22Rv1 (cell line): ENCODE data around the gene FAM3A.

Experiments used
- ZFX ChIP-seq: fragments of 450-650 bp; IDR thresholded peaks from 2 replicates; pipeline ENCODE4 v1.6.1; 2017; ENCODE audit warnings: antibody characterized with exemption, borderline replicate concordance
- TF ChIP-seq, protein P1 (sequence below): fragments of 450-650 bp; IDR thresholded peaks from 2 replicates; pipeline ENCODE4 v1.5.1; 2017; ENCODE audit warnings: mild to moderate bottlenecking

GRCh38 chrX:154513716-154514115 lies 2.3 kb downstream of the FAM3A start:
- TF ChIP-seq, protein P1, sequence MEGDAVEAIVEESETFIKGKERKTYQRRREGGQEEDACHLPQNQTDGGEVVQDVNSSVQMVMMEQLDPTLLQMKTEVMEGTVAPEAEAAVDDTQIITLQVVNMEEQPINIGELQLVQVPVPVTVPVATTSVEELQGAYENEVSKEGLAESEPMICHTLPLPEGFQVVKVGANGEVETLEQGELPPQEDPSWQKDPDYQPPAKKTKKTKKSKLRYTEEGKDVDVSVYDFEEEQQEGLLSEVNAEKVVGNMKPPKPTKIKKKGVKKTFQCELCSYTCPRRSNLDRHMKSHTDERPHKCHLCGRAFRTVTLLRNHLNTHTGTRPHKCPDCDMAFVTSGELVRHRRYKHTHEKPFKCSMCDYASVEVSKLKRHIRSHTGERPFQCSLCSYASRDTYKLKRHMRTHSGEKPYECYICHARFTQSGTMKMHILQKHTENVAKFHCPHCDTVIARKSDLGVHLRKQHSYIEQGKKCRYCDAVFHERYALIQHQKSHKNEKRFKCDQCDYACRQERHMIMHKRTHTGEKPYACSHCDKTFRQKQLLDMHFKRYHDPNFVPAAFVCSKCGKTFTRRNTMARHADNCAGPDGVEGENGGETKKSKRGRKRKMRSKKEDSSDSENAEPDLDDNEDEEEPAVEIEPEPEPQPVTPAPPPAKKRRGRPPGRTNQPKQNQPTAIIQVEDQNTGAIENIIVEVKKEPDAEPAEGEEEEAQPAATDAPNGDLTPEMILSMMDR = no peak
- TF ChIP-seq ZFX = no peak
